Neural cell (in vitro differentiated cells): ENCODE measurements around the gene GFER. TPM values are rescaled to one million over a fixed set of nuclear protein-coding genes. Genes with fewer than 3 reads are reported as not detected.

Experiments used
- H2AFZ ChIP-seq: fragments of 200-600, 300-800 bp; sonication (generic), shearing (Covaris generic); 2 replicates; pipeline ENCODE4 v1.6.0; 2014; ENCODE audit warnings: low read depth, mild to moderate bottlenecking, antibody characterized with exemption, low read length, moderate library complexity
- H3F3A ChIP-seq: fragments of 200-600 bp; shearing (Covaris generic); 2 replicates; pipeline ENCODE4 v1.6.1; 2016; ENCODE audit warnings: mild to moderate bottlenecking, moderate library complexity, mixed read lengths, antibody characterized with exemption, low read length; ENCODE audit not compliant: insufficient read depth, poor library complexity, severe bottlenecking
- H3K27ac ChIP-seq: fragments of 200-600, 300-800 bp; sonication (generic), shearing (Covaris generic); 2 replicates; pipeline ENCODE4 v1.5.1; 2014; ENCODE audit warnings: mild to moderate bottlenecking, low read length, moderate library complexity
- H3K27me3 ChIP-seq: fragments of 300-800, 200-600 bp; sonication (generic), shearing (Covaris generic); 2 replicates; pipeline ENCODE4 v1.6.0; 2014; ENCODE audit warnings: mild to moderate bottlenecking, low read depth, low read length, moderate library complexity; ENCODE audit not compliant: insufficient read depth
- H3K36me3 ChIP-seq: fragments of 300-800, 200-600 bp; sonication (generic), shearing (Covaris generic); 2 replicates; pipeline ENCODE4 v1.5.1; 2014; ENCODE audit warnings: mild to moderate bottlenecking, antibody characterized with exemption, low read length, moderate library complexity; ENCODE audit not compliant: insufficient read depth
- H3K4me2 ChIP-seq: fragments of 300-800, 200-600 bp; sonication (generic), shearing (Covaris generic); 2 replicates; pipeline ENCODE4 v1.6.0; 2014; ENCODE audit warnings: mild to moderate bottlenecking, low read length
- H3K4me3 ChIP-seq: fragments of 300-800, 200-600 bp; sonication (generic), shearing (Covaris generic); 2 replicates; pipeline ENCODE4 v1.5.1; 2014; ENCODE audit warnings: mild to moderate bottlenecking, low read length, moderate library complexity
- H3K79me2 ChIP-seq: fragments of 200-600 bp; shearing (Covaris generic); replicated peaks from 2 replicates; pipeline ENCODE4 v1.6.0; 2014; ENCODE audit warnings: mild to moderate bottlenecking, low read length, moderate library complexity; ENCODE audit not compliant: insufficient read depth
- H3K9ac ChIP-seq: fragments of 300-800, 200-600 bp; sonication (generic), shearing (Covaris generic); 2 replicates; pipeline ENCODE4 v1.6.1; 2016; ENCODE audit warnings: mild to moderate bottlenecking, low read length, mixed read lengths
- H3K9me2 ChIP-seq: fragments of 200-600 bp; shearing (Covaris generic); 2 replicates; pipeline ENCODE4 v1.6.1; 2016; ENCODE audit warnings: mild to moderate bottlenecking, low read length, mixed read lengths; ENCODE audit not compliant: insufficient read depth
- H3K9me3 ChIP-seq: fragments of 200-600, 300-800 bp; sonication (generic), shearing (Covaris generic); 2 replicates; pipeline ENCODE4 v1.6.1; 2016; ENCODE audit warnings: mild to moderate bottlenecking, mixed run types, low read length, moderate library complexity, mixed read lengths
- H4K20me1 ChIP-seq: fragments of 200-600 bp; shearing (Covaris generic); 2 replicates; pipeline ENCODE4 v1.6.1; 2016; ENCODE audit warnings: mild to moderate bottlenecking, mixed run types; ENCODE audit not compliant: insufficient read depth
- CTCF ChIP-seq: fragments of 450-650 bp; IDR thresholded peaks from 2 replicates; pipeline ENCODE4 v1.5.1; 2014; ENCODE audit warnings: antibody characterized with exemption, mild to moderate bottlenecking, moderate library complexity; ENCODE audit not compliant: poor library complexity, severe bottlenecking
- EP300 ChIP-seq: fragments of 450-650 bp; conservative IDR thresholded peaks from 2 replicates; pipeline ENCODE4 v1.6.1; 2014; ENCODE audit warnings: antibody characterized with exemption, mild to moderate bottlenecking, moderate library complexity; ENCODE audit not compliant: poor library complexity, severe bottlenecking
- EZH2 ChIP-seq: fragments of 200-600, 300-800 bp; shearing (Covaris generic), sonication (generic); IDR thresholded peaks from 2 replicates; pipeline ENCODE4 v1.6.1; 2014; ENCODE audit warnings: antibody characterized with exemption, low read length, borderline replicate concordance, mild to moderate bottlenecking; ENCODE audit not compliant: insufficient read depth, poor library complexity, severe bottlenecking
- MXI1 ChIP-seq: fragments of 450-650 bp; conservative IDR thresholded peaks from 2 replicates; pipeline ENCODE4 v1.6.1; 2014; ENCODE audit warnings: antibody characterized with exemption, mild to moderate bottlenecking; ENCODE audit not compliant: poor library complexity, severe bottlenecking
- POLR2AphosphoS5 ChIP-seq: IDR thresholded peaks from 2 replicates; pipeline ENCODE4 v1.6.1; 2012
- RAD21 ChIP-seq: fragments of 450-650 bp; conservative IDR thresholded peaks from 2 replicates; pipeline ENCODE4 v1.6.1; 2014; ENCODE audit warnings: antibody characterized with exemption, mild to moderate bottlenecking, moderate library complexity
- REST ChIP-seq: IDR thresholded peaks from 2 replicates; pipeline ENCODE4 v1.6.1; 2012; ENCODE audit warnings: borderline replicate concordance
- SMC3 ChIP-seq: fragments of 450-650 bp; conservative IDR thresholded peaks from 2 replicates; pipeline ENCODE4 v1.6.1; 2014; ENCODE audit warnings: antibody characterized with exemption, mild to moderate bottlenecking, moderate library complexity; ENCODE audit not compliant: poor library complexity
- TAF1 ChIP-seq: IDR thresholded peaks from 2 replicates; pipeline ENCODE4 v1.6.1; 2012; ENCODE audit warnings: low read depth
- polyA plus RNA-seq: library from polyadenylated mRNA; depleted of rRNA; stranded (reverse); fragments of >200 nt; gene quantifications from 2 replicates; pipeline ENCODE4 v1.2.3, GENCODE V29; 2014
- small RNA-seq, 3 experiments: library from RNA; depleted of rRNA; stranded (forward); fragments of <200 nt; gene quantifications; one replicate each; pipeline ENCODE3, GENCODE V24; 2012

Gene GFER
- polyA plus RNA-seq, 1 donor from 2014 or later = 37.8 TPM

- Histone ChIP-seq H3K36me3 (no peaks in the 10 kb centered on the region), H3K79me2 (no peaks in the 10 kb centered on the region), H3K9me3 (no peaks in the 10 kb centered on the region), H3K27ac (no peak overlapping the region), H3F3A (no peaks in the 10 kb centered on the region), H3K9ac (no peak overlapping the region), H3K4me3 (no peak overlapping the region), H2AFZ (no peak overlapping the region), H3K4me2 (no peak overlapping the region), H3K9me2 (no peaks in the 10 kb centered on the region), H4K20me1 (no peaks in the 10 kb centered on the region), H3K27me3 (no peaks in the 10 kb centered on the region)
- TF ChIP-seq CTCF (no peak), REST (no peak), RAD21 (no peak), SMC3 (no peak), EP300 (no peak), MXI1 (no peak), POLR2AphosphoS5 (no peak), EZH2 (no peak), TAF1 (no peak)
These were observed 53.1 kb downstream of the GFER start for GRCh38 chr16:2037115-2037514.

Small RNAs within 50 kb of the gene (small RNA-seq; reads per million reads assigned to genes)
- gene AC005363.2 = 0 to 5.1 (median 0) reads per million in 3 experiments
- 0 reads per million in 3 experiments for gene RN7SL219P
- 0 reads per million in 3 experiments for gene SNORA10
- 0 reads per million in 3 experiments for gene SNORA64

Other genes starting within 250 kb of the GFER start
- 102 and 145 TPM in 2 replicates for gene NME3, start 212.7 kb upstream of the GFER start, polyA plus RNA-seq
- 21.2 and 25.6 TPM in 2 replicates for gene EME2, start 211.4 kb upstream of the GFER start, polyA plus RNA-seq
- gene MRPS34, start 211.1 kb upstream of the GFER start, polyA plus RNA-seq = 113 and 152 TPM in 2 replicates
- gene SPSB3, start 201.6 kb upstream of the GFER start, polyA plus RNA-seq = 315 and 373 TPM in 2 replicates
- gene NUBP2, start 201.2 kb upstream of the GFER start, polyA plus RNA-seq = 213 and 246 TPM in 2 replicates
- 1.2 and 3.0 TPM in 2 replicates for gene IGFALS, start 190.5 kb upstream of the GFER start, polyA plus RNA-seq
- 163 and 196 TPM in 2 replicates for gene HAGH, start 157.4 kb upstream of the GFER start, polyA plus RNA-seq
- 73.5 and 80.0 TPM in 2 replicates for gene FAHD1, start 157.0 kb upstream of the GFER start, polyA plus RNA-seq
- not detected in 2 replicates for gene MEIOB, start 112.0 kb upstream of the GFER start, polyA plus RNA-seq
- not detected in 2 replicates for gene HS3ST6, start 65.8 kb upstream of the GFER start, polyA plus RNA-seq
- gene MSRB1, start 41.0 kb upstream of the GFER start, polyA plus RNA-seq = 4.4 and 6.0 TPM in 2 replicates
- gene RPL3L, start 29.5 kb upstream of the GFER start, polyA plus RNA-seq = not detected in 2 replicates
- gene NDUFB10, start 24.7 kb upstream of the GFER start, polyA plus RNA-seq = 215 and 217 TPM in 2 replicates
- 1,295 and 1,393 TPM in 2 replicates for gene RPS2, start 19.4 kb upstream of the GFER start, polyA plus RNA-seq
- not detected in 2 replicates for gene RNF151, start 17.3 kb upstream of the GFER start, polyA plus RNA-seq
- gene TBL3, start 12.1 kb upstream of the GFER start, polyA plus RNA-seq = 20.5 and 21.4 TPM in 2 replicates
- gene NOXO1, start 2.7 kb upstream of the GFER start, polyA plus RNA-seq = 8.5 and 11.7 TPM in 2 replicates
- 61.0 and 71.9 TPM in 2 replicates for gene SYNGR3, start 5.8 kb downstream of the GFER start, polyA plus RNA-seq
- gene ZNF598, start 25.6 kb downstream of the GFER start, polyA plus RNA-seq = 18.2 and 22.1 TPM in 2 replicates
- gene NPW, start 35.6 kb downstream of the GFER start, polyA plus RNA-seq = not detected in 2 replicates
- gene NHERF2, start 42.7 kb downstream of the GFER start, polyA plus RNA-seq = 3.4 and 4.1 TPM in 2 replicates
- 43.1 and 56.9 TPM in 2 replicates for gene NTHL1, start 63.6 kb downstream of the GFER start, polyA plus RNA-seq
- gene TSC2, start 63.8 kb downstream of the GFER start, polyA plus RNA-seq = 69.2 and 92.8 TPM in 2 replicates
- gene PKD1, start 151.7 kb downstream of the GFER start, polyA plus RNA-seq = 176 and 232 TPM in 2 replicates
- 2.7 and 4.9 TPM in 2 replicates for gene RAB26, start 164.4 kb downstream of the GFER start, polyA plus RNA-seq
- 30.9 and 42.5 TPM in 2 replicates for gene TRAF7, start 171.6 kb downstream of the GFER start, polyA plus RNA-seq
- gene CASKIN1, start 212.4 kb downstream of the GFER start, polyA plus RNA-seq = 10.3 and 12.3 TPM in 2 replicates
- gene MLST8, start 221.3 kb downstream of the GFER start, polyA plus RNA-seq = 13.5 and 34.2 TPM in 2 replicates
- 39.2 and 43.6 TPM in 2 replicates for gene BRICD5, start 226.7 kb downstream of the GFER start, polyA plus RNA-seq
- gene PGP, start 230.6 kb downstream of the GFER start, polyA plus RNA-seq = 42.2 and 44.1 TPM in 2 replicates
- 64.9 and 81.6 TPM in 2 replicates for gene E4F1, start 239.4 kb downstream of the GFER start, polyA plus RNA-seq